Inflammatory macrophage (primary cell): ENCODE data around the gene SSUH2.
A peak's percentile ranks its signal among the peaks of the same experiment; 100 is the strongest.
"Not testable (repeated sequence)": the region's sequence is repeated elsewhere in the genome, so short reads cannot be mapped to it uniquely, and the experiment has no call there.

Experiments used
- DNase-seq, 2 donors: peaks; one replicate each; pipeline ENCODE4 v3.0.0-alpha.2; 2020 to 2022
- total RNA-seq, 18 experiments: gene quantifications; one replicate each; lab custom pipeline; 2026; ENCODE audit warnings: mixed read lengths in 6 of 18, inconsistent platforms in 2 of 18; lab: John Stamatoyannopoulos, UW

SSUH2 gene, protein sequence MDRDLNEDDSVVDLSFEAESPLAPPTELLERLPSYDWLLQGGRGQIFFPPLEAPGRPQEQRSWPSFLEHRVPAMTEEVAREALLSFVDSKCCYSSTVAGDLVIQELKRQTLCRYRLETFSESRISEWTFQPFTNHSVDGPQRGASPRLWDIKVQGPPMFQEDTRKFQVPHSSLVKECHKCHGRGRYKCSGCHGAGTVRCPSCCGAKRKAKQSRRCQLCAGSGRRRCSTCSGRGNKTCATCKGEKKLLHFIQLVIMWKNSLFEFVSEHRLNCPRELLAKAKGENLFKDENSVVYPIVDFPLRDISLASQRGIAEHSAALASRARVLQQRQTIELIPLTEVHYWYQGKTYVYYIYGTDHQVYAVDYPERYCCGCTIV
- 0 to 0.20 (median 0.08) reads per million in 18 experiments for total RNA-seq

DNA sequence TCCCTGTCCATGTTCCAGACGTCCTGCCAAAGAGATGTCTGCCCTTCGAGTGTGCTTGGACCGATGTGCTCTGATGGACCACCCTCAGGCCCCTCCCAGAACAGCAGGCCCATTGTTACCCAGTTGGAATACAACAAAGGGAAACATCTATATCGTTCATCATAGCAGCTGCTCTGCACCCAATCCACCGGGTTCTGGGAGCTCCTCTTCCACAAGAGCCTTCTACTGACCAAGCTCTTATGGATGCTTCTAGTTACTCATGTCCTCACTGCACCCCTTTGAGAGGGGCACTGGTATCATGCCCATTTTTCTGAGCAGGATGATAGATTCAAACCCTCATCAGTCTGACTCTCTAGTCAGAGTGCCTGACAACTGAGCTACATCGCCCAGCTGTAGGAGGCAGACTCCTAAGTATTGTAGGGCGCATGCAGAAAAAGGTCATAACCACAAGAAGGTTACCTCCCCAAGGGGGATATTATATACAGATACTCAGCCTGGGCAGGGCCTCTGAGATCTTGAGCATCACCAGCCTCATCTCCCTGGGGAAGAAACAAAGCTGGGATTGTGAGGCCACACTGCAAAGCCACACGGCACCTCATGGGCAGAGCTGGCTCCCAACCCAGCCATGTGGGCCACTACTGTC is at the start of gene SSUH2:
TSS of gene SSUH2 (minus strand) at position 51 of the 643 bp plus-strand sequence. CDS start at position 11, 40 bp downstream.
- DNase-seq: no peak

- DNase-seq: not testable (repeated sequence)
Measured at GRCh38 chr3:8691295-8691694, 46.7 kb upstream of the SSUH2 start.

DNA sequence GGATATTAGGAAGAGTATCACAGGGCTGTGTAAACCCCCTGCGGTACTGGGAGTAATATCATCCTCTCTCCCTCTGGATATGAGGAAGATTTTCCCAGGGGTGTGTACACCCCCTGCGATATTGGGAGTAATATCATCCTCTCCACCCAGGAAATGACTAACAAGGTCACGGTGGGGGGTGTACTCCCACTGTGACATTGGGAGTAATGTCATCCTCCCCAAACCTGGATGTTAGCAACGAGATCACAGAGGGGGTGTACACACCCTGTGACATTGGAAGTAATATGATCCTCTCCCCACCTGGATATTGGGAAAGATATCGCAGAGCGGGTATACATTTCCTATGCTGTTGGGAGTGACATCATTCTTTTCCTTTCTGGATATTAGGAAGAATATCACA is 40.4 kb upstream of the SSUH2 start:
- DNase-seq: not testable (repeated sequence)

DNA sequence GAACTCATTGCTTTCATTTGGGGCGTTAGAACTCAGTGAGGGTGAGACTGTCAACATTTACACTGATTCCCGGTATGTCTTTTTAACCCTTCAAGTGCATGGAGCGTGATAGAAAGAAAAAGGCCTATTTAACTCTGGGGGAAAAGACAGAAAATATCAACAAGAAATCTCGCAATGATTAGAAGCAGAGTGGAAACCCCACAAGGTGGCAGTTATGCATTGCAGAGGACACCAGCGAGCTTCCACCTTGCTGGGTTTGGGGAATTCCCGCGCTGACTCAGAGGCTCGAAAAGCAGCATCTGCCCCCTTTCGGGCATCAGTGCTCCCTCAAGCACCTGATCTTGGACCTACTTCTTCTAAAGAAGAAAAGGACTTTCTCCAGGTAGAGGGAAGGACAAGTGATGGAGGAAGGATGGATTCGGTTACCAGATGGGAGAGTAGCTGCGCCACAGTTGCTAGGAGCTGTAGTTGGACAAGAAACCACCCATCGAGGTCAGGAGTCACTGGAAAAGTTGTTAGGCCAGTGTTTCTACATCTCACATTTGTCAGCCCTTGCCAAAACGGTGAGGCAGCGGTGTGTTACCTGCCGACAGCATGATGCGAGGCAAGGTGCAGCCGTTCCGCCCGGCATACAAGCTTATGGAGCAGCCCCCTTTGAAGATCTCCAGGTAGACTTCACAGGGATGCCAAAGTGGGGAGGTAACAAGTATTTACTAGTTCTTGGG is 38.4 kb upstream of the SSUH2 start:
- not testable (repeated sequence) for DNase-seq

GRCh38 chr3:8681881-8682538 is 37.4 kb upstream of the SSUH2 start:
- not testable (repeated sequence) for DNase-seq

GRCh38 chr3:8681349-8681748 is 36.8 kb upstream of the SSUH2 start:
- no peak for DNase-seq

DNA sequence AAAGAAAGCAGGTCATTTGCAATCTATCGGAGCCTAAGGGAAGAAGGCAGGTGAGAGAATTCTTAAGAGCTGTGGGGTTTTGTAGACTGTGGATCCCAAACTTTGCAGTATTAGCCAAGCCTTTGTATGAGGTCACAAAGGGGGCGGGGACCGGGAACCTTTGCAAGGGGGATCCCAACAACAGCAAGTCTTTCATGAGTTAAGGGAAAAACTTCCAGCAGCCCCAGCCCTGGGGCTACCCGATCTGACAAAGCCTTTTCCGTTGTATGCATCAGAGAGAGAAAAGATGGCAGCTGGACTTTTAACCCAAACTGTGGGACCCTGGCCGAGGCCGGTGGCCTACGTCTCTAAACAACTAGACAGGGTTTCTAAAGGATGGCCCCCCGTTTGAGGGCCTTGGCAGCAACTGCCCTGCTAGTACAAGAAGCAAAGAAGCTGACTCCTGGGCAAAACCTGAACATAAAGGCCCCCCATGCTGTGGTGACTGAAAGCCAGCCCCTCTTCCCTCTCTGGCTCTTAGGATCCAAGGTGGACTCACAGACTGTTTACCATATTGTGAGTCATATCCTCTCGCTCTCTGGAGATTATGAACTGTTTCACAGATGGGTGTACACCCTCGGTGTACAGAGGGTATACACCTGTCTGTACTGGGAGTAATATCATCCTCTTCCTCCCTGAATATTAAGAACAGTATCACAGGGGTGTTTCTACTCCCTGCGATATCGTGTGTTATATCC is 35.4 kb upstream of the SSUH2 start:
- DNase-seq: not testable (repeated sequence)

DNA sequence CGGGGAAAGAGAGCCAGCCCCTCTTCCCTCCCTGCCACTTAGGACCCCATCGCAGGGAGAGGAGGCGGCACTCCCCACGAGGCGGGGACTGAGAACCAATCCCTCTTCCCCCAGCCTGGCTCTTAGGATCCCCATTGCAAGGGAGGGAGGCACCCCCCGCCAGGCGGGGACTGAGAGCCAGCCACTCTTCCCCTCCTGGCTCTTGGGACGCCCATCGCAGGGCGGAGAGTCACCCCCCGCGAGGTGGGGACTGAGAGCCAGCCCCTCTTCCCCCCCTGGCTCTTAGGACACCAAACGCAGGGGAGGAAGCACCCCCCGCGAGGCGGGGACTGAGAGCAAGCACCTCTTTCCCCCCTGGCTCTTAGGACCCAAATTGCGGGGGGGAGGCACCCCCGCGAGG is 34.2 kb upstream of the SSUH2 start:
- no peak for DNase-seq

GRCh38 chr3:8677258-8677657 is 32.7 kb upstream of the SSUH2 start:
- not testable (repeated sequence) for DNase-seq

DNA sequence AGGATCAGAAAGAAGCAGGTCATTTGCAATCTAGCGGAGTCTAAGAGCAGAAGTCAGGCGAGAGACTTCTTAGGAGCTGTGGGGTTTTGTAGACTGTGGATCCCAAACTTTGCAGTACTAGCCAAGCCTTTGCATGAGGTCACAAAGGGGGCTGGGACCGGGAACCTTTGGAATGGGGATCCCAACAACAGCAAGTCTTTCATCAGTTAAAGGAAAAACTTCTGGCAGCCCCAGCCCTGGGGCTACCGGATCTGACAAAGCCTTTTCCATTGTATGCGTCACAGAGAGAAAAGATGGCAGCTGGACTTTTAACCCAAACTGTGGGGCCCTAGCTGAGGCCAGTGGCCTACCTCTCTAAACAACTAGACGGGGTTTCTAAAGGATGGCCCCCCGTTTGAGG is 31.0 kb upstream of the SSUH2 start:
- DNase-seq: not testable (repeated sequence)

- DNase-seq: no peak
Measured at GRCh38 chr3:8673083-8673737, 28.6 kb upstream of the SSUH2 start.

- no peak for DNase-seq
Measured at GRCh38 chr3:8669019-8669418, 24.4 kb upstream of the SSUH2 start.

DNA sequence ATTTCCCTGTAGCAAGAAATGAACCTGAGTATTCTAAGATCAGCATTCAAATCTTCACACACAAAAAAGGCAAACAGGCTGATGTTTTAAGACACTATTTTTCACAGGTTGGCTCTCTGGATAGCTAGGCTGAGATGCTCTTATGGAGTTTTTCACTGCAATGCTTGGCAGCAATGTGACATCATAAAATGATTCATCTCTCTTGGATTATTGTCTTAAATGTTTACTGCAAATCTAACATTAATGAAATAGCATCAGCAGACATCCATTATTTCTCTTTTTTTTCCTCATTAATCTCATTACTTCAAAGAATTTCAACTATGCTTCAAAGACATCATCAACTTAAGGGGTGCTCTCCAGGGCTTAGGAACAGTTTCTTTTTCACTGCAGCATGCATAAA is 23.6 kb upstream of the SSUH2 start:
- no peak for DNase-seq

DNA sequence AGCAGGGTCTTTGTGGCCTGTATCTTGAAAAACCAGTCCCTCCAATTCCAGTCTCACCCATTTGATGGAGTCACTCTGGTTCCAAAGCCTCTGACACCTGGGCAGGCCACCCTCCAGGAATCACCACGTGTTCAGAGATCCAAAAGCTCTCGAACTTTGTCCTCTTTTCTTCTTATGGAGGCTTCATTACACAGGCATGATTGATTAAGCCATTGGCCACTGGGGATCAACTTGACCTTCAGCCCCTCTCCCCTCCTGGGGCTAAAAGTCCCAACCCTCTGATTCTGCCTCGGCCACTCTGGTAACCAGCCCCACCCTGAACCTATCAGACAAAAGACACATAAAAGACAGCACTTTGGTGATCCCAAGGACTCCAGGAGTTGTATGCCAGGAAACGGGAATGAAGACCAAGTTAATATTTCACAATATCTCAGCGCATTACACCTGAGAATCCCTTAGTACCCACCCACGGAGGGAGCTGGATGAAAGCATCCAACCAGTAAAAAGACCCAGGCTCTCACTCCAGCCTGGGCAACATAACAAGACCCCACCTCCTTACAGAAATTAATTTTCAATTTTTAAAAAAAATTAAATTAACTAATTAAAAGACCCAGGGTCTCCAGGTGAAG is 23.0 kb upstream of the SSUH2 start:
- DNase-seq: no peak

GRCh38 chr3:8665407-8665896 is 20.9 kb upstream of the SSUH2 start:
- DNase-seq: peak; percentile 55 to 75

- DNase-seq: peak; percentile 67 to 68
Measured at GRCh38 chr3:8663177-8664061, 18.8 kb upstream of the SSUH2 start.

GRCh38 chr3:8662594-8662993 is 18.0 kb upstream of the SSUH2 start:
- DNase-seq: no peak

- no peak for DNase-seq
Measured at GRCh38 chr3:8660175-8661118, 15.8 kb upstream of the SSUH2 start.

- no peak for DNase-seq
Measured at GRCh38 chr3:8659242-8659641, 14.6 kb upstream of the SSUH2 start.
